Esophagus squamous epithelium (tissue), 4 donors: Measurements from ENCODE around the gene TAF4.

Source experiments
- POLR2A ChIP-seq, 4 donors: fragments of 450-650 bp; IDR thresholded peaks; one replicate each; pipeline ENCODE4 v1.6.1; 2017; ENCODE audit warnings: antibody characterized with exemption in 4 of 4, mild to moderate bottlenecking in 4 of 4, moderate library complexity in 3 of 4
- TF ChIP-seq, protein P1 (sequence below), 6 experiments: fragments of 450-650 bp in 4 of 6; fragments of 200-600 bp in 2 of 6; sonication (generic) in 2 of 6; IDR thresholded peaks; one replicate each; pipeline ENCODE4 v1.5.1; 2016 to 2019; ENCODE audit warnings: antibody characterized with exemption in 6 of 6, mild to moderate bottlenecking in 4 of 6, moderate library complexity in 4 of 6

- no peak for TF ChIP-seq POLR2A (IDR thresholded peaks at IDR 0.05)
- TF ChIP-seq, protein P1, sequence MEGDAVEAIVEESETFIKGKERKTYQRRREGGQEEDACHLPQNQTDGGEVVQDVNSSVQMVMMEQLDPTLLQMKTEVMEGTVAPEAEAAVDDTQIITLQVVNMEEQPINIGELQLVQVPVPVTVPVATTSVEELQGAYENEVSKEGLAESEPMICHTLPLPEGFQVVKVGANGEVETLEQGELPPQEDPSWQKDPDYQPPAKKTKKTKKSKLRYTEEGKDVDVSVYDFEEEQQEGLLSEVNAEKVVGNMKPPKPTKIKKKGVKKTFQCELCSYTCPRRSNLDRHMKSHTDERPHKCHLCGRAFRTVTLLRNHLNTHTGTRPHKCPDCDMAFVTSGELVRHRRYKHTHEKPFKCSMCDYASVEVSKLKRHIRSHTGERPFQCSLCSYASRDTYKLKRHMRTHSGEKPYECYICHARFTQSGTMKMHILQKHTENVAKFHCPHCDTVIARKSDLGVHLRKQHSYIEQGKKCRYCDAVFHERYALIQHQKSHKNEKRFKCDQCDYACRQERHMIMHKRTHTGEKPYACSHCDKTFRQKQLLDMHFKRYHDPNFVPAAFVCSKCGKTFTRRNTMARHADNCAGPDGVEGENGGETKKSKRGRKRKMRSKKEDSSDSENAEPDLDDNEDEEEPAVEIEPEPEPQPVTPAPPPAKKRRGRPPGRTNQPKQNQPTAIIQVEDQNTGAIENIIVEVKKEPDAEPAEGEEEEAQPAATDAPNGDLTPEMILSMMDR (IDR thresholded peaks at IDR 0.05), result no peak
Observed at GRCh38 chr20:61948586-61949362, 116.9 kb downstream of the TAF4 start.
